Measurements from ENCODE around the gene PLD4. TPM values are rescaled to one million over a fixed set of nuclear protein-coding genes. Genes with fewer than 3 reads are reported as not detected.
"Not testable (repeated sequence)": the region's sequence is repeated elsewhere in the genome, so short reads cannot be mapped to it uniquely, and the experiment has no call there.

The PLD4 gene
- total RNA-seq, 4 donors from 2014 or later, result 2.4 TPM; not detected in 3

DNA sequence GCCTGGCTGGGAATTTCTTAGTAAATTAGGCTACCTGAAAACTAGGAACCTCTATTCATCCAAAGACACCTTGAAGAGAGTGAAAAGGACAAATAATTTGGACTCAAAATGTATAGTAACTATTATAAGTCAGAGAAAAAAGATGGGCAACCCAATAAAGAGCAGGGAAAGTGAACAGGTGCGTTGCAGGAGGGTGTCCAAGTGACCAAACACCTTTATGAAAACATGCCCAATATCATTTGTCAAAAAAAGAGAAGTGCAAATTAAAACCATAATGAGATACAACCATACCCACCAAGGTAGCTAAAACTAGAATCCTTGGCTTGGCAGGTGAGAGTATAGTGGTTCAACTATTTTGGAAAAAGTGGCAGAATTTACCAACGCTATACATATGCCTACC lies 24.9 kb upstream of the PLD4 start:
- DNase-seq (ENCODE audit: low spot score in 2 of 2), result no peak
- WGBS, 2 donors, result 50 to 66% methylated on average over 2 of the region's 2 CpGs
- TF ChIP-seq POLR2A (IDR thresholded peaks at IDR 0.05), result no peak
- TF ChIP-seq EP300 (IDR thresholded peaks at IDR 0.05), result no peak
- TF ChIP-seq, protein P1, sequence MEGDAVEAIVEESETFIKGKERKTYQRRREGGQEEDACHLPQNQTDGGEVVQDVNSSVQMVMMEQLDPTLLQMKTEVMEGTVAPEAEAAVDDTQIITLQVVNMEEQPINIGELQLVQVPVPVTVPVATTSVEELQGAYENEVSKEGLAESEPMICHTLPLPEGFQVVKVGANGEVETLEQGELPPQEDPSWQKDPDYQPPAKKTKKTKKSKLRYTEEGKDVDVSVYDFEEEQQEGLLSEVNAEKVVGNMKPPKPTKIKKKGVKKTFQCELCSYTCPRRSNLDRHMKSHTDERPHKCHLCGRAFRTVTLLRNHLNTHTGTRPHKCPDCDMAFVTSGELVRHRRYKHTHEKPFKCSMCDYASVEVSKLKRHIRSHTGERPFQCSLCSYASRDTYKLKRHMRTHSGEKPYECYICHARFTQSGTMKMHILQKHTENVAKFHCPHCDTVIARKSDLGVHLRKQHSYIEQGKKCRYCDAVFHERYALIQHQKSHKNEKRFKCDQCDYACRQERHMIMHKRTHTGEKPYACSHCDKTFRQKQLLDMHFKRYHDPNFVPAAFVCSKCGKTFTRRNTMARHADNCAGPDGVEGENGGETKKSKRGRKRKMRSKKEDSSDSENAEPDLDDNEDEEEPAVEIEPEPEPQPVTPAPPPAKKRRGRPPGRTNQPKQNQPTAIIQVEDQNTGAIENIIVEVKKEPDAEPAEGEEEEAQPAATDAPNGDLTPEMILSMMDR (IDR thresholded peaks at IDR 0.05), result no peak
- H3K4me3 ChIP-seq, result no peak overlapping the region
- H3K4me1 ChIP-seq, result peaks cover 0 to 16% (median 0%) of the 10 kb centered on the region in 4 donors
- H3K36me3 ChIP-seq, result peaks cover 0 to 1% (median 0%) of the 10 kb centered on the region in 3 donors
- no peak overlapping the region for H3K27ac ChIP-seq
- H3K9me3 ChIP-seq, result no peaks in the 10 kb centered on the region
- H3K27me3 ChIP-seq, result no peaks in the 10 kb centered on the region

DNA sequence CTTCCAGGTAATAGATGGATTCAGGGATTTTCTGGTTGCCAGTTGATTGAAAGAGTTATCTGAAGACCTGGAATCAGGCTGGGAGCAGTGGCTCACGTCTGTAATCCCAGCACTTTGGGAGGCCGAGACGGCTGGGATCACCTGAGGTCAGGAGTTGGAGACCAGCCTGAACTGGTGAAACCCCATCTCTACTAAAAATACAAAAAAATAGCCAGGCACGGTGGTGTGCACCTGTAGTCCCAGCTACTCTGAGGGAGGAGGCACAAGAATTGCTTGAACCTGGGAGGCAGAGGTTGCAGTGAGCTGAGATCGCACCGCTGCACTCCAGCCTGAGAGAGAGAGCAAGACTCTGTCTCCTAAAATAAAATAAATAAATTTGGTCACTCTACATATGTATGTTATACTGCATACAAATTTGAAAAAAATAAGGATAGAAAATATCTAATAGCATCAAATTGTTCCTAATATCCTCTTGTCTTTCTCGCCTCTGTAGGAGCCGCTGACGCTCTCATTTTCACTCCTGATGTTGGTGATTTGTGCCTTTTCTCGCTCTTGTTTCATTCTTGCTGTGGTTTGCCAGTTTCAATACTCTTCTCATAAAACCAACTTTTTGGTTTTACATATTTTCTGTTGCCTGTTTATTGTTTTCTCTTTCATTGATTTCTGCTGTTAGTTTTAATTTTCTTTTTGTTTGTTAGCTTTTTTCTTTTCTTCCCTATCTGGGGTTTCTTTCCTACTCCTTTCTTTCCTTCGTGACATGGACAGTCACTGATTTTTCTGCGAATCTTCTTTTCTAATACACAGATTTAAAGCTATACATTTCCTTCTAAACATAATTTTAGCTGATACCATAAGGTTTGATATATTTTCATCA lies 23.8 kb upstream of the PLD4 start:
- H3K4me1 ChIP-seq, result peaks cover 0 to 9% (median 0%) of the 10 kb centered on the region in 4 donors
- H3K27ac ChIP-seq, result no peak overlapping the region
- H3K27me3 ChIP-seq, result no peaks in the 10 kb centered on the region
- no peak for DNase-seq (ENCODE audit: low spot score in 2 of 2)
- H3K9me3 ChIP-seq, result no peaks in the 10 kb centered on the region
- 83 to 86% methylated on average over 12 of the region's 12 CpGs for WGBS, 2 donors
- no peak overlapping the region for H3K4me3 ChIP-seq
- no peak for TF ChIP-seq POLR2A (IDR thresholded peaks at IDR 0.05)
- TF ChIP-seq, protein P1 (IDR thresholded peaks at IDR 0.05), result no peak
- TF ChIP-seq EP300 (IDR thresholded peaks at IDR 0.05), result no peak
- no peaks in the 10 kb centered on the region for H3K36me3 ChIP-seq

DNA sequence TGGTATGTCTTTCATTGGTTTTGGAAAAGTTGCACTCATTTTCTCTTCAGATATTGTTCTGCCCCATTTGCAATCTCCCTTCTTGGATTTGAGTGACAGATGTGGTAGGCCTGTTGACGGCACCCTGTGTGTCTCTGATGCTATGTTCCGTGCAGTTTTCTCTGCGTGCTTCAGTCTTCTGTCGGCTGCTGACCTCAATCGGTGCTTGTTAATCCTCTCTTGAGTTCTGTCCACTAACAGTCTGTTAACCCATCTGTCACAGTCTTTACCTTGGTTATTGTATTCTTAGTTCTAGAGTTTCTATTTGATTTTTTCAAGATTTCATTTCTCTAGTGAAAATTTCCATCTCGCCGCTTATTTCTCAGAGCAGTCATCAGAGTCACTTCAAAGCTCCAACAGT lies 20.7 kb upstream of the PLD4 start:
- Histone ChIP-seq H3K9me3 (peaks cover 0 to 5% (median 0%) of the 10 kb centered on the region in 4 donors), H3K4me3 (no peak overlapping the region), H3K27ac (no peak overlapping the region), H3K27me3 (no peaks in the 10 kb centered on the region), H3K4me1 (no peaks in the 10 kb centered on the region), H3K36me3 (no peaks in the 10 kb centered on the region)
- WGBS, 2 donors, result 91 to 94% methylated on average over 7 of the region's 7 CpGs
- DNase-seq (ENCODE audit: low spot score in 2 of 2), result no peak
- TF ChIP-seq, protein P1 (IDR thresholded peaks at IDR 0.05), result no peak
- TF ChIP-seq EP300 (IDR thresholded peaks at IDR 0.05) (no peak), POLR2A (IDR thresholded peaks at IDR 0.05) (no peak)

DNA sequence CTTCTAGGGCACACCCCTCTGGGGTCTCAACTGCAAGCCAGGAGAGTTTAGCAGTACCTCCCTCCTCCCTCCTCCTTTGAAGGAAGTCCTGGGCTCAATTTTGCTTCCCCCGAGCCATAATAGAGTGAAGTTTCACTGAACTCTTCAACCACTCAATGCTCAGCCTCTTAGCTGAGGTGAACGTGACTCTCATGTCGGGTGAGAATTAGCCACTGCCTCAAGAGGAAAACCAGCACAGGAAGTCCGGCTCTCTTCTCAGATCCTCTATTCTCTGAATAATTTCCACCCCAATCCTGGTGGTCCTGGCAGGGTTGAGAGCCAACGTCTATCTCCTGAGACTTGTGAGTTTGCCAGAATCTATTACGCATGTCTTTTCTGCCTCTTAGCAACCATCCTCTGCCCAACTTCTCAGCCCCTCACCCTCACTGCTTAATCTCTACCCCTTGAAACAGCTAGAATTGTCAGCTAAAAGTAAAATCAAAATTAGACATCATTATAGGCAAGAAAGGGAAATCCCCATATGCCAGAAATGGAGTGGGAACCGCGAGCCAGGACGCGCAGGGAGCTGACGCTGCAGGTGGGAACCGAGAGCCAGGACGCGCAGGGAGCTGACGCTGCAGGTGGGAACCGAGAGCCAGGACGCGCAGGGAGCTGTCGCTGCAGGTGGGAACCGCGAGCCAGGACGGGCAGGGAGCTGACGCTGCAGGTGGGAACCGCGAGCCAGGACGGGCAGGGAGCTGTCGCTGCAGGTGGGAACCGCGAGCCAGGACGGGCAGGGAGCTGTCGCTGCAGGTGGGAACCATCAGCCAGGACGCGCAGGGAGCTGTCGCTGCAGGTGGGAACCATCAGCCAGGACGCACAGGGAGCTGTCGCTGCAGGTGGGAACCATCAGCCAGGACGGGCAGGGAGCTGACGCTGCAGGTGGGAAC lies 19.8 kb upstream of the PLD4 start:
- H3K4me1 ChIP-seq; H3K9me3 ChIP-seq; H3K4me3 ChIP-seq; H3K27ac ChIP-seq; DNase-seq (ENCODE audit: low spot score in 2 of 2); H3K27me3 ChIP-seq; H3K36me3 ChIP-seq: not testable (repeated sequence)
- 73 to 78% methylated on average over 38 of the region's 38 CpGs for WGBS, 2 donors

DNA sequence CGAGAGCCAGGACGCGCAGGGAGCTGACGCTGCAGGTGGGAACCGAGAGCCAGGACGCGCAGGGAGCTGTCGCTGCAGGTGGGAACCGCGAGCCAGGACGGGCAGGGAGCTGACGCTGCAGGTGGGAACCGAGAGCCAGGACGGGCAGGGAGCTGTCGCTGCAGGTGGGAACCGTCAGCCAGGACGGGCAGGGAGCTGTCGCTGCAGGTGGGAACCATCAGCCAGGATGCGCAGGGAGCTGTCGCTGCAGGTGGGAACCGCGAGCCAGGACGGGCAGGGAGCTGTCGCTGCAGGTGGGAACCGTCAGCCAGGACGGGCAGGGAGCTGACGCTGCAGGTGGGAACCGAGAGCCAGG lies 19.1 kb upstream of the PLD4 start:
- 86 to 89% methylated on average over 18 to 26 of the region's 28 CpGs for WGBS, 2 donors
- not testable (repeated sequence) for H3K27ac ChIP-seq; H3K4me3 ChIP-seq; H3K27me3 ChIP-seq; H3K4me1 ChIP-seq; H3K9me3 ChIP-seq; H3K36me3 ChIP-seq; DNase-seq (ENCODE audit: low spot score in 2 of 2)

DNA sequence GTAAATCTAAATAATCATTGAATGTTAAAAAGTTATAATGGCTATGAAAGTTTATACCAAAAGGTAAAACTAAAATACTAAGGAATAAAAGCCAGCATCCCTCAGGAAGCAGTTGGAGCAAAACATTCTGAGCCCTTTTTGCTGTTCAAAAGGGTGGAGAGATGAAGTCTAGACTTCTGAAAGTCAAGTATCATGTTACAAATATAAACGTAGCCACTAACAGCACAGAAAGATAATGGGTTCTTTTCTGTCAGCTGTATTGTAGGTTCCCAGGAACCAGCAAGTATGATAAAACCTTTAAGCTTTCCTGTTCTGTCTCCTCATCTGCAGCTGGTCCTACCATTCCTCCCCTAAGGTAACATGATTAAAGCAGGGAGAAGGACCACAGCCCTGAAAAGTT lies 16.4 kb upstream of the PLD4 start:
- TF ChIP-seq EP300 (IDR thresholded peaks at IDR 0.05), result no peak
- Histone ChIP-seq H3K27ac (no peak overlapping the region), H3K27me3 (no peaks in the 10 kb centered on the region), H3K4me1 (no peaks in the 10 kb centered on the region), H3K4me3 (no peak overlapping the region), H3K36me3 (no peaks in the 10 kb centered on the region), H3K9me3 (peaks cover 0 to 25% (median 2%) of the 10 kb centered on the region in 4 donors)
- DNase-seq (ENCODE audit: low spot score in 2 of 2), result no peak
- WGBS, 2 donors, result 10 to 15% methylated on average over 1 of the region's 1 CpG
